GM12873 (cell line): ENCODE results near the gene CAPZA1.

Experiments
- TF ChIP-seq, protein P1 (sequence below): IDR thresholded peaks from 2 replicates; pipeline ENCODE4 v1.5.1; 2012; ENCODE audit warnings: low read depth, mild to moderate bottlenecking, moderate library complexity, low read length, control low read depth; ENCODE audit not compliant: insufficient read depth; ENCODE audit errors: missing control alignments

The CAPZA1 gene

GRCh38 chr1:112619518-112620376, at the start of gene CAPZA1:
Gene CAPZA1 (plus strand): TSS chr1:112619832. CDS start chr1:112619845, 13 bp downstream.
- TF ChIP-seq, protein P1, sequence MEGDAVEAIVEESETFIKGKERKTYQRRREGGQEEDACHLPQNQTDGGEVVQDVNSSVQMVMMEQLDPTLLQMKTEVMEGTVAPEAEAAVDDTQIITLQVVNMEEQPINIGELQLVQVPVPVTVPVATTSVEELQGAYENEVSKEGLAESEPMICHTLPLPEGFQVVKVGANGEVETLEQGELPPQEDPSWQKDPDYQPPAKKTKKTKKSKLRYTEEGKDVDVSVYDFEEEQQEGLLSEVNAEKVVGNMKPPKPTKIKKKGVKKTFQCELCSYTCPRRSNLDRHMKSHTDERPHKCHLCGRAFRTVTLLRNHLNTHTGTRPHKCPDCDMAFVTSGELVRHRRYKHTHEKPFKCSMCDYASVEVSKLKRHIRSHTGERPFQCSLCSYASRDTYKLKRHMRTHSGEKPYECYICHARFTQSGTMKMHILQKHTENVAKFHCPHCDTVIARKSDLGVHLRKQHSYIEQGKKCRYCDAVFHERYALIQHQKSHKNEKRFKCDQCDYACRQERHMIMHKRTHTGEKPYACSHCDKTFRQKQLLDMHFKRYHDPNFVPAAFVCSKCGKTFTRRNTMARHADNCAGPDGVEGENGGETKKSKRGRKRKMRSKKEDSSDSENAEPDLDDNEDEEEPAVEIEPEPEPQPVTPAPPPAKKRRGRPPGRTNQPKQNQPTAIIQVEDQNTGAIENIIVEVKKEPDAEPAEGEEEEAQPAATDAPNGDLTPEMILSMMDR = no peak

GRCh38 chr1:112575154-112575804, 44.4 kb upstream of the CAPZA1 start:
- TF ChIP-seq, protein P1 = no peak

GRCh38 chr1:112576240-112576639, 43.4 kb upstream of the CAPZA1 start:
- TF ChIP-seq, protein P1 = no peak

- TF ChIP-seq, protein P1 = no peak
Measured at GRCh38 chr1:112579801-112580510, 39.7 kb upstream of the CAPZA1 start.

DNA sequence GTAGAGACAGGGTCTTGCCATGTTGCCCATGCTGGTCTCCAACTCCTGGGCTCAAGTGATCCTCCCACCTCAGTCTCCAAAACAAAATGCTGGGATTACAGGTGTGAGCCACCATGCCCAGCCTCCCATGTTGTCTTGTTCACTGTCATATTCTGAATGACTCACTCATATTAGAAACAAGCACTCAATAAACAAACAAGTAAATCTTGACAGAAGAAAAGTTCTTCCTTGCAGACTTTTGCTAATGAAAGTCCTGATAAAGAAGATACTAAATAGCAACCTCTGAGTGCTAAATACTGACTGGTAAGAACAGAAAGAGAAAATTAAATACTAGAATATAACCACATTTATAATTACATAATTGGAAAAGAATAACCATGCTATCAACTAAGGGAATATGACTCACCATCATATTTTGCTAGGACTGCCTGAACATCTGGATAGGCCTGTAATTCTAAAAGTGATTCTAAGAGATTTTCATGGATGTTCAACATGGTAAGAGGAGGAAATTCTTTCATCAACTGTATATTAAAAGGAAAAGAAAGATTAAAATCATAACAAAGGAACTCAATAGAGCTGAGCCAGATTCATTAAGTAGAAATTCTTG, 37.9 kb upstream of the CAPZA1 start:
- TF ChIP-seq, protein P1 = no peak

DNA sequence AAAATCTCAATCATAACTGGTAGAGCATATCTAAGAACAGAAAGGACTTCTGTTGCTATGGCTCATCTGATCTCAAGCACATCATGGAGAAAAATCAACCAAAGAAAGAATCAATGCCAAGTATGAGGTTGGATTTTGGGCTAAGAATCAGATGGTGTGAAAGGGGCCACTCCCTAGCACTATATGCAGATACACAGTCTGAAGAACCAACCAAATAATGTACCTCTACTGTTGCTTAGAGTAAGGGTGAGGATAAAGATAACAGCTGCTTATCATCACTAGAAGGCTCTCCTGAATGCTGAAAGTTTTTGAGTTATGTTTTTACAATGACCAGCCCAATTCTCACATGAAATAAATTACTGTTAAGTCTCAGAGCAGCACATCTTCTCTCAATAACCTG, 36.3 kb upstream of the CAPZA1 start:
- TF ChIP-seq, protein P1 = no peak
